ENCODE data around the gene MPZL2.

DNA sequence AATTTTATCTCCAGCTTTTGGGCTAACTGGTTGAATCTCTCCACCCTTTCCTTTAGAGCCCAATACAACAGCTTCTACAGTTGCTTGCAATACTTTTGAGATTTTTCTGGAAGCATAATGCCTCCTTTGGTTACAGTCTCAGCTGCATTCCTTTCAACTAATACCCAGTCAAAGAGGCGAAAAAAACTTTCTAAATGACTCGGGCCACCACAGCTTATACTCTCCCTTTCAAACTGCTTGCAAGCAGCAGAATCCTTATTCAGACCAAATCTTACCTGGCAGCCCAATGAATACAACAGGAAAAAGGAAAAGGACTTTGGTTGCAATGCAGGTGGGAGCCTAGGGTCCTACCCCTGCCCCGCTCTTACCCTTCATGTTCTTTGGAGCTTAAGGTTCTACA lies 55.1 kb downstream of the MPZL2 start:
- TF ChIP-seq, protein P1, sequence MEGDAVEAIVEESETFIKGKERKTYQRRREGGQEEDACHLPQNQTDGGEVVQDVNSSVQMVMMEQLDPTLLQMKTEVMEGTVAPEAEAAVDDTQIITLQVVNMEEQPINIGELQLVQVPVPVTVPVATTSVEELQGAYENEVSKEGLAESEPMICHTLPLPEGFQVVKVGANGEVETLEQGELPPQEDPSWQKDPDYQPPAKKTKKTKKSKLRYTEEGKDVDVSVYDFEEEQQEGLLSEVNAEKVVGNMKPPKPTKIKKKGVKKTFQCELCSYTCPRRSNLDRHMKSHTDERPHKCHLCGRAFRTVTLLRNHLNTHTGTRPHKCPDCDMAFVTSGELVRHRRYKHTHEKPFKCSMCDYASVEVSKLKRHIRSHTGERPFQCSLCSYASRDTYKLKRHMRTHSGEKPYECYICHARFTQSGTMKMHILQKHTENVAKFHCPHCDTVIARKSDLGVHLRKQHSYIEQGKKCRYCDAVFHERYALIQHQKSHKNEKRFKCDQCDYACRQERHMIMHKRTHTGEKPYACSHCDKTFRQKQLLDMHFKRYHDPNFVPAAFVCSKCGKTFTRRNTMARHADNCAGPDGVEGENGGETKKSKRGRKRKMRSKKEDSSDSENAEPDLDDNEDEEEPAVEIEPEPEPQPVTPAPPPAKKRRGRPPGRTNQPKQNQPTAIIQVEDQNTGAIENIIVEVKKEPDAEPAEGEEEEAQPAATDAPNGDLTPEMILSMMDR (conservative IDR thresholded peaks at IDR 0.05; ENCODE audit: low read depth, low read length): no peak
- TF ChIP-seq EZH2phosphoT487 (IDR thresholded peaks at IDR 0.05; ENCODE audit: borderline replicate concordance, low read length): no peak
